ENCODE data around the gene C19orf73.
"Not testable (repeated sequence)": the region's sequence is repeated elsewhere in the genome, so short reads cannot be mapped to it uniquely, and the experiment has no call there.

C19orf73 gene

GRCh38 chr19:49129238-49129583 lies 10.3 kb upstream of the C19orf73 start:
- no peak for DNase-seq (ENCODE audit: low read depth, low spot score)
- no peak for TF ChIP-seq CTCF (IDR thresholded peaks at IDR 0.05; ENCODE audit: low read depth, low read length)
- in situ Hi-C loops (cut with HindIII; ENCODE audit: low sequenced_read_pairs), result no loop called here
- H3K4me3 ChIP-seq (ENCODE audit: low read depth, low read length), result no peak overlapping the region

- DNase-seq (ENCODE audit: low read depth, low spot score), result no peak
- no peak for TF ChIP-seq CTCF (IDR thresholded peaks at IDR 0.05; ENCODE audit: low read depth, low read length)
- peak overlapping the region; percentile 36 for H3K4me3 ChIP-seq (ENCODE audit: low read depth, low read length)
- in situ Hi-C loops (cut with HindIII; ENCODE audit: low sequenced_read_pairs), result no loop called here
Measured at GRCh38 chr19:49128545-49129237, 9.7 kb upstream of the C19orf73 start.

GRCh38 chr19:49127674-49128544 lies 9.0 kb upstream of the C19orf73 start:
- in situ Hi-C loops (cut with HindIII; ENCODE audit: low sequenced_read_pairs), result no loop called here

GRCh38 chr19:49127225-49127624 lies 8.3 kb upstream of the C19orf73 start:
- in situ Hi-C loops (cut with HindIII; ENCODE audit: low sequenced_read_pairs); H3K4me3 ChIP-seq (ENCODE audit: low read depth, low read length): not testable (repeated sequence)

More at GRCh38 chr19:49127674-49128544, 9.0 kb upstream of the C19orf73 start:
- DNase-seq (ENCODE audit: low read depth, low spot score), result peak; percentile 98
- H3K4me3 ChIP-seq (ENCODE audit: low read depth, low read length), result peak overlapping the region; percentile 36
- no peak for TF ChIP-seq CTCF (IDR thresholded peaks at IDR 0.05; ENCODE audit: low read depth, low read length)

GRCh38 chr19:49126575-49126974 lies 7.6 kb upstream of the C19orf73 start:
- TF ChIP-seq CTCF (IDR thresholded peaks at IDR 0.05; ENCODE audit: low read depth, low read length), result no peak
- H3K4me3 ChIP-seq (ENCODE audit: low read depth, low read length), result no peak overlapping the region
- in situ Hi-C loops (cut with HindIII; ENCODE audit: low sequenced_read_pairs), result no loop called here
- DNase-seq (ENCODE audit: low read depth, low spot score), result no peak

More at GRCh38 chr19:49127225-49127624, 8.3 kb upstream of the C19orf73 start:
- DNase-seq (ENCODE audit: low read depth, low spot score), result not testable (repeated sequence)

GRCh38 chr19:49125025-49125731 lies 6.2 kb upstream of the C19orf73 start:
- no peak for TF ChIP-seq CTCF (IDR thresholded peaks at IDR 0.05; ENCODE audit: low read depth, low read length)
- in situ Hi-C loops (cut with HindIII; ENCODE audit: low sequenced_read_pairs), result no loop called here
- no peak overlapping the region for H3K4me3 ChIP-seq (ENCODE audit: low read depth, low read length)
- DNase-seq (ENCODE audit: low read depth, low spot score), result no peak

DNA sequence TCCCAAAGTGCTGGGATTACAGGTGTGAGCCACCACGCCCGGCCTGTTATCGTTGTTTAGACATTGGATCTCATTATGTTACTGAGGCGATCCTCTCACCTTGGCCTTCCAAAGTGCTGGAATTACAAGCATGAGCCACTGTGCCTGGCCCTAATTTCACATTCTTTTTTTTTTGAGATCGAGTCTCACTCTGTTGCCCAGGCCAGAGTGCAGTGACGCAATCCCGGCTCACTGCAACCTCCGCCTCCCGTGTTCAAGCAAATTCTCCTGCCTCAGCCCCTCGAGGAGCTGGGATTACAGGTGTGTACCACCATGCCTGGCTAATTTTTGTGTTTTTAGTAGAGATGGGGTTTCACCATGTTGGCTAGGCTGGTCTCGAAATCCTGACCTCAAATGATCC lies 4.3 kb upstream of the C19orf73 start:
- DNase-seq (ENCODE audit: low read depth, low spot score); H3K4me3 ChIP-seq (ENCODE audit: low read depth, low read length); in situ Hi-C loops (cut with HindIII; ENCODE audit: low sequenced_read_pairs): not testable (repeated sequence)

- DNase-seq (ENCODE audit: low read depth, low spot score); in situ Hi-C loops (cut with HindIII; ENCODE audit: low sequenced_read_pairs): not testable (repeated sequence)
Measured at GRCh38 chr19:49121841-49122240, 2.9 kb upstream of the C19orf73 start.

More at GRCh38 chr19:49121841-49122240, 2.9 kb upstream of the C19orf73 start:
- H3K4me3 ChIP-seq (ENCODE audit: low read depth, low read length), result not testable (repeated sequence)
